Tibial nerve (tissue), 4 donors: ENCODE results near the gene MAPK8. TPM values are rescaled to one million over a fixed set of nuclear protein-coding genes. Genes with fewer than 3 reads are reported as not detected.
A peak's percentile ranks its signal among the peaks of the same experiment; 100 is the strongest.

Experiments
- DNase-seq, 2 donors: peaks; one replicate each; pipeline ENCODE4 v3.0.0-alpha.2; 2019; ENCODE audit warnings: low spot score in 2 of 2
- H3K27ac ChIP-seq, 4 donors: fragments of 200-600 bp; sonication (generic) in 3 of 4; one replicate each; pipeline ENCODE4 v1.5.1; 2017 to 2019; ENCODE audit warnings: mild to moderate bottlenecking in 1 of 4
- H3K27me3 ChIP-seq, 2 donors: fragments of 200-600 bp; sonication (generic) in 1 of 2; one replicate each; pipeline versions ENCODE4 v1.5.1 to v1.6.0; 2017 to 2019
- H3K36me3 ChIP-seq, 3 donors: fragments of 200-600 bp; sonication (generic); one replicate each; pipeline ENCODE4 v1.5.1; 2018 to 2019
- H3K4me1 ChIP-seq, 4 donors: fragments of 200-600 bp; sonication (generic) in 3 of 4; one replicate each; pipeline ENCODE4 v1.5.1; 2017 to 2019
- H3K4me3 ChIP-seq, 4 donors: fragments of 200-600 bp; sonication (generic) in 3 of 4; one replicate each; pipeline ENCODE4 v1.5.1; 2017 to 2019; ENCODE audit warnings: mild to moderate bottlenecking in 1 of 4, moderate library complexity in 1 of 4
- H3K9me3 ChIP-seq, 4 donors: fragments of 200-600 bp; sonication (generic) in 3 of 4; one replicate each; pipeline ENCODE4 v1.5.1; 2017 to 2019
- EP300 ChIP-seq, 2 donors: sonication (generic); formaldehyde crosslinking; IDR thresholded peaks; one replicate each; pipeline ENCODE4 v1.6.1; 2017; ENCODE audit warnings: antibody characterized with exemption in 2 of 2, mild to moderate bottlenecking in 1 of 2
- POLR2A ChIP-seq, 2 donors: fragments of 450-650 bp; IDR thresholded peaks; one replicate each; pipeline ENCODE4 v1.6.1; 2017; ENCODE audit warnings: antibody characterized with exemption in 2 of 2, mild to moderate bottlenecking in 2 of 2, moderate library complexity in 2 of 2
- WGBS, 2 donors: methylation state at CpG; one replicate each; pipeline ENCODE4 v1.1.5; 2018; 5-methylcytosine and 5-hydroxymethylcytosine counted together
- total RNA-seq, 4 donors: library from RNA; depleted of rRNA; stranded (reverse); fragments of >200 nt; gene quantifications; one replicate each; pipeline ENCODE4 v1.1.0, GENCODE V29; 2016
- TF ChIP-seq, protein P1 (sequence below), 5 experiments: fragments of 200-600 bp in 3 of 5; fragments of 450-650 bp in 2 of 5; sonication (generic) in 3 of 5; IDR thresholded peaks; one replicate each; pipeline ENCODE4 v1.5.1; 2016 to 2019; ENCODE audit warnings: antibody characterized with exemption in 5 of 5, mild to moderate bottlenecking in 3 of 5, moderate library complexity in 2 of 5

Gene MAPK8
- total RNA-seq, 4 donors from 2014 or later, result 53.4 to 65.6 (median 62.2) TPM

DNA sequence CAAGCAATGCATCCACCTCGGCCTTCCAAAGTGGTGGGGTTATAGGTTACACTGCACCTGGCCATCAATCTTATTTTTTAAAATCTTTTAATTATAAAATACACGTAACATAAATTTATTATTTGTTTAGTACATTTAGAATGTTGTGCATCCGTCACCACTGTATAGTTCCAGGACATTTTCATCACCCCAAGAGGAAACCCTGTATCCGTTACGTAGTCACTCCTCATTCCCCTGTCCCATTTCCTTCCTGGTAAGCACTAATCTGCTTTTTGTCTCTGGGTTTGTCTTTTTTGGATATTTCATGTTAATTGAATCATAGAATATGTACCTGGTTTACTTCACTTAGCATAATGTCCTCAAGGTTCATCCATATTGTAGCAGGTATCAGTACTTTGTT is 51.2 kb downstream of the MAPK8 start:
- 93 to 94% methylated on average over 5 of the region's 5 CpGs for WGBS, 2 donors

DNA sequence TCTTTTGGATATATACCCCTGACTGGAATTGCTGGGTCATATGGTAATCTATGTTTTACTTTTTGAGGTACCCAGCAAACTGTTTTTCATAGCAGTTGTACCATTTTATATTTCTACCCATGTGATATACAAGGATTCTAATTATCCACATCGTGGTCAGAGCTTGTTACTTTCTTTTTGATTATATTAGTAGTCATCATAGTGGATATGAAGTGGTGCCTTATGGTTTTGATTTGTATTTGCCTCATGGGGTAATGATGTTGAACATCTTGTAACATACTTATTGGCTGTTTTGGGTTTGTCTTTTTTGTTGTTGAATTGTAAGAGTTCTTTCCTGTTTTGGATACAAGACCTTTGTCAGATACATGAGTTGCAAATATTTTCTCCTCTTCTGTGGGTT is 51.7 kb downstream of the MAPK8 start:
- 85 to 88% methylated on average over 1 of the region's 1 CpG for WGBS, 2 donors
- Histone ChIP-seq H3K36me3 (no peaks in the 10 kb centered on the region), H3K9me3 (peaks cover 0 to 5% (median 2%) of the 10 kb centered on the region in 4 donors), H3K4me3 (no peak overlapping the region), H3K27ac (no peak overlapping the region), H3K4me1 (peaks cover 0 to 11% (median 0%) of the 10 kb centered on the region in 4 donors), H3K27me3 (no peaks in the 10 kb centered on the region)
- TF ChIP-seq EP300 (IDR thresholded peaks at IDR 0.05) (no peak), POLR2A (IDR thresholded peaks at IDR 0.05) (no peak)
- TF ChIP-seq, protein P1, sequence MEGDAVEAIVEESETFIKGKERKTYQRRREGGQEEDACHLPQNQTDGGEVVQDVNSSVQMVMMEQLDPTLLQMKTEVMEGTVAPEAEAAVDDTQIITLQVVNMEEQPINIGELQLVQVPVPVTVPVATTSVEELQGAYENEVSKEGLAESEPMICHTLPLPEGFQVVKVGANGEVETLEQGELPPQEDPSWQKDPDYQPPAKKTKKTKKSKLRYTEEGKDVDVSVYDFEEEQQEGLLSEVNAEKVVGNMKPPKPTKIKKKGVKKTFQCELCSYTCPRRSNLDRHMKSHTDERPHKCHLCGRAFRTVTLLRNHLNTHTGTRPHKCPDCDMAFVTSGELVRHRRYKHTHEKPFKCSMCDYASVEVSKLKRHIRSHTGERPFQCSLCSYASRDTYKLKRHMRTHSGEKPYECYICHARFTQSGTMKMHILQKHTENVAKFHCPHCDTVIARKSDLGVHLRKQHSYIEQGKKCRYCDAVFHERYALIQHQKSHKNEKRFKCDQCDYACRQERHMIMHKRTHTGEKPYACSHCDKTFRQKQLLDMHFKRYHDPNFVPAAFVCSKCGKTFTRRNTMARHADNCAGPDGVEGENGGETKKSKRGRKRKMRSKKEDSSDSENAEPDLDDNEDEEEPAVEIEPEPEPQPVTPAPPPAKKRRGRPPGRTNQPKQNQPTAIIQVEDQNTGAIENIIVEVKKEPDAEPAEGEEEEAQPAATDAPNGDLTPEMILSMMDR (IDR thresholded peaks at IDR 0.05), result no peak
- no peak for DNase-seq

More for the DNA sequence above, 51.2 kb downstream of the MAPK8 start:
- no peaks in the 10 kb centered on the region for H3K36me3 ChIP-seq
- no peak overlapping the region for H3K4me3 ChIP-seq
- DNase-seq, result no peak
- no peak for TF ChIP-seq EP300 (IDR thresholded peaks at IDR 0.05)
- no peak for TF ChIP-seq POLR2A (IDR thresholded peaks at IDR 0.05)
- TF ChIP-seq, protein P1 (IDR thresholded peaks at IDR 0.05), result no peak
- no peaks in the 10 kb centered on the region for H3K27me3 ChIP-seq
- H3K4me1 ChIP-seq, result peaks cover 0 to 11% (median 0%) of the 10 kb centered on the region in 4 donors
- H3K27ac ChIP-seq, result no peak overlapping the region
- peaks cover 0 to 5% (median 2%) of the 10 kb centered on the region in 4 donors for H3K9me3 ChIP-seq

DNA sequence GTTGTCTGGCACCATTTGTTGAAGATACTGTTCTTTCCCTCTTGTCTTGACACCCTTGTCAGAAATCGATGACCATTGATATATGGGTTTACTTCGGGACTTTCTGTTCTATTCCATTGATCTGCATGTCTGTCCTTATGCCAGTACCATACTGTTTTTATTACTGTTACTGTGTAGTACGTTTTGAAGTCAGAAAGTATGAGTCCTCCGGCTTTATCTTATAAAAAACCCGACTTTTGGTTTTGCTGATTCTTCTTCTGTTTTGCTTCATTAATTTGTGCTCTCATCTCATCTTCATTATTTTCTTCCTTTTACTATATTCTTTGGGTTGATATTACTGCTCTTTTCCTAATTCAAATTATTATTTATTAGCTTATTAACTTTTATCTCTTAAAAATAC is 52.4 kb downstream of the MAPK8 start:
- no peaks in the 10 kb centered on the region for H3K36me3 ChIP-seq
- no peak overlapping the region for H3K4me3 ChIP-seq
- H3K9me3 ChIP-seq, result peaks cover 0 to 5% (median 2%) of the 10 kb centered on the region in 4 donors
- DNase-seq, result no peak
- no peak overlapping the region for H3K27ac ChIP-seq
- WGBS, 2 donors, result 90 to 92% methylated on average over 5 of the region's 5 CpGs
- peaks cover 0 to 18% (median 1%) of the 10 kb centered on the region in 4 donors for H3K4me1 ChIP-seq
- TF ChIP-seq POLR2A (IDR thresholded peaks at IDR 0.05), result no peak
- TF ChIP-seq, protein P1 (IDR thresholded peaks at IDR 0.05), result no peak
- no peak for TF ChIP-seq EP300 (IDR thresholded peaks at IDR 0.05)
- H3K27me3 ChIP-seq, result no peaks in the 10 kb centered on the region

DNA sequence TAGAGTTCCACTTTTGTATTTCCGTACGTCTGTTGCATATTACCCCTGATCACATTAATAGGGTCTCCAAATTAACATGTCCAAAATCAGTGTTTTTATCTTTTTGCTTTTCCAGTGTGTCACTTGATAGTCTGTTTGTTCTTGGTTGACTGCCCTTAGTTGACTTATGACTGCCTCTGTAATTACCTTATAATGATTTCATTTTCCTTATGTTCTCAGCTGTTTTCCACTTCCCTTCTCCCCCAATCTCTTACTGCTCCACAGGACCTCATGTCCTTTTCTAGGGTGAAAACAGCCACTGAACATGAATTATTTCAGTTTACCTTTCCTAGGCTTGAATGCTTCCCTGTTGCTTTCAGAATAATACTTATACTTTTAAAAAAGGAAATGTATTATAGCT is 54.7 kb downstream of the MAPK8 start:
- 81 to 85% methylated on average over 2 of the region's 2 CpGs for WGBS, 2 donors
- H3K4me3 ChIP-seq, result no peak overlapping the region
- no peaks in the 10 kb centered on the region for H3K27me3 ChIP-seq
- H3K36me3 ChIP-seq, result no peaks in the 10 kb centered on the region
- no peak for DNase-seq
- TF ChIP-seq EP300 (IDR thresholded peaks at IDR 0.05), result no peak
- TF ChIP-seq, protein P1 (IDR thresholded peaks at IDR 0.05), result no peak
- TF ChIP-seq POLR2A (IDR thresholded peaks at IDR 0.05), result no peak
- peaks cover 0 to 40% (median 10%) of the 10 kb centered on the region in 4 donors for H3K4me1 ChIP-seq
- no peaks in the 10 kb centered on the region for H3K9me3 ChIP-seq
- H3K27ac ChIP-seq, result no peak overlapping the region

DNA sequence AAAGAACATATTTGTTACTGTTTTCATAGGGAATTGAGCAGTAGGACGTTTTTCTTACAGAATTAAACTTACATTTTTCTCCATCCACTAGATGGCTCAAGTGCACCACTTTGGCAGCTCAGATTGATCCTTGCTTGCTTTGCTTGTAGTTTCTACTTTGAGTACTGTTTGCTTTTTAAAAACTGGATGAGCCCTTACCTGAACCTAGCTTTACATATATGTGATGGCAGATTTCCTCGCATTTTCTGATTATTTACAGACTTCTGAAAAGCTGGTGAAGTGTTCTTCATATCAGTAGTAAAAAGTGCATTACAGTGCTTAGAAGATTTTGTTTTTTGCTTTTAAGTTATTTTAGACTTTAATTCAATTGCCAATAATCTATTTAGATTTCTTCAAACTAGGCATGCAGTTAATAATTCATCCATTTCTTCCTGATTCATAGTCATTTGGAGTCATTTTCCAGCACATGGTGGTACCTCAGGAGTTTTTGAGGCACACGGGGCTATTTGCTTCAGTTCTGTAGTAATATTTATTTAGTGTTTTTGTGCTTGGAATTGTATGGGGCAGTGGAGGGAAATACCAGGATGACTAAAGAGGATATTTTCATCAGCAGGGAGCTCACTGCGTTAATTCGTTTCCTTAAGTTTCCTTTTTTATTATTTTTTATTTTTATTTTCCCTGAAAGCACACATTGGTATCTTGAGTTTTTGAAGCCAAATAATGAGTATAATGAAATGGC is 57.3 kb downstream of the MAPK8 start:
- 29 to 32% methylated on average over 5 of the region's 5 CpGs for WGBS, 2 donors
- no peaks in the 10 kb centered on the region for H3K27me3 ChIP-seq
- H3K4me3 ChIP-seq, result no peak overlapping the region
- DNase-seq, result peak in 1 of 2 donors; percentile 20
- TF ChIP-seq POLR2A (IDR thresholded peaks at IDR 0.05), result no peak
- TF ChIP-seq, protein P1 (IDR thresholded peaks at IDR 0.05), result peak; percentile 49 to 69 (median 57)
- H3K27ac ChIP-seq, result peak overlapping the region in 1 of 4 donors; percentile 23
- H3K4me1 ChIP-seq, result peaks cover 0 to 43% (median 10%) of the 10 kb centered on the region in 4 donors
- no peaks in the 10 kb centered on the region for H3K36me3 ChIP-seq
- no peaks in the 10 kb centered on the region for H3K9me3 ChIP-seq
